SK-N-SH treated with all-trans-retinoic acid at 6 μM for 48 hours (cell line): Measurements from ENCODE around the gene CD3D.

Source experiments
- ATAC-seq: fragments of 200-7000 bp; cut with Tn5 transposase; 3 replicates; pipeline ENCODE4 v1.9.1; 2020; ENCODE audit warnings: mild to moderate bottlenecking, moderate library complexity
- ARNTL ChIP-seq: fragments of 450-650 bp; formaldehyde crosslinking; IDR thresholded peaks from 2 replicates; pipeline ENCODE4 v1.5.0; 2020; ENCODE audit warnings: low read depth, mild to moderate bottlenecking, moderate library complexity, borderline replicate concordance
- BACH2 ChIP-seq: fragments of 250-450 bp; sonication (Bioruptor Pico); IDR thresholded peaks from 2 replicates; pipeline ENCODE4 v1.9.0; 2021; ENCODE audit warnings: mild to moderate bottlenecking, borderline replicate concordance
- CREB5 ChIP-seq: fragments of 250-450 bp; sonication (Bioruptor Pico); IDR thresholded peaks from 2 replicates; pipeline ENCODE4 v1.5.1; 2020; ENCODE audit warnings: low read depth, mild to moderate bottlenecking, moderate library complexity
- CSDC2 ChIP-seq: fragments of 250-450 bp; sonication (Bioruptor Pico); IDR thresholded peaks from 2 replicates; pipeline ENCODE4 v1.5.0; 2020; ENCODE audit warnings: mild to moderate bottlenecking, moderate library complexity
- ESRRG ChIP-seq: fragments of 250-450 bp; sonication (Bioruptor Pico); IDR thresholded peaks from 2 replicates; pipeline ENCODE4 v1.6.1; 2021; ENCODE audit warnings: mild to moderate bottlenecking
- GLIS3 ChIP-seq: fragments of 250-450 bp; sonication (Bioruptor Pico); IDR thresholded peaks from 2 replicates; pipeline ENCODE4 v1.5.0; 2020; ENCODE audit warnings: mild to moderate bottlenecking, moderate library complexity
- ISL1 ChIP-seq: fragments of 250-450 bp; sonication (Bioruptor Pico); IDR thresholded peaks from 2 replicates; pipeline ENCODE4 v2.1.2; 2022; ENCODE audit warnings: mild to moderate bottlenecking, moderate library complexity
- OSR1 ChIP-seq: fragments of 250-450 bp; sonication (Bioruptor Pico); IDR thresholded peaks from 2 replicates; pipeline ENCODE4 v1.8.0; 2022; ENCODE audit warnings: moderate library complexity, mild to moderate bottlenecking, inconsistent platforms
- POU6F1 ChIP-seq: fragments of 250-450 bp; sonication (Bioruptor Pico); IDR thresholded peaks from 2 replicates; pipeline ENCODE4 v1.8.0; 2021; ENCODE audit warnings: low read depth, mild to moderate bottlenecking, moderate library complexity, borderline replicate concordance
- PPARA ChIP-seq: fragments of 250-450 bp; sonication (Bioruptor Pico); IDR thresholded peaks from 2 replicates; pipeline ENCODE4 v1.5.0; 2020; ENCODE audit warnings: mild to moderate bottlenecking, borderline replicate concordance
- RARB ChIP-seq: fragments of 250-450 bp; sonication (Bioruptor Pico); IDR thresholded peaks from 2 replicates; pipeline ENCODE4 v1.8.0; 2021; ENCODE audit warnings: mild to moderate bottlenecking, moderate library complexity
- SNAI2 ChIP-seq: fragments of 250-450 bp; sonication (Bioruptor Pico); IDR thresholded peaks from 2 replicates; pipeline ENCODE4 v1.5.0; 2020; ENCODE audit warnings: mild to moderate bottlenecking, moderate library complexity
- TCF4 ChIP-seq: fragments of 250-450 bp; sonication (Bioruptor Pico); IDR thresholded peaks from 2 replicates; pipeline ENCODE4 v1.8.0; 2021; ENCODE audit warnings: mild to moderate bottlenecking, moderate library complexity, borderline replicate concordance
- TOX ChIP-seq: fragments of 250-450 bp; sonication (Bioruptor Pico); IDR thresholded peaks from 2 replicates; pipeline ENCODE4 v1.8.0; 2021; ENCODE audit warnings: mild to moderate bottlenecking, moderate library complexity, borderline replicate concordance
- TSHZ2 ChIP-seq: fragments of 250-450 bp; sonication (Bioruptor Pico); IDR thresholded peaks from 2 replicates; pipeline ENCODE4 v1.5.0; 2020; ENCODE audit warnings: mild to moderate bottlenecking, moderate library complexity
- ZC3H10 ChIP-seq: fragments of 250-450 bp; sonication (Bioruptor Pico); IDR thresholded peaks from 2 replicates; pipeline ENCODE4 v1.5.1; 2021; ENCODE audit warnings: mild to moderate bottlenecking, moderate library complexity
- ZFP30 ChIP-seq: fragments of 450-650 bp; formaldehyde crosslinking; IDR thresholded peaks from 2 replicates; pipeline ENCODE4 v1.5.0; 2022; ENCODE audit warnings: mild to moderate bottlenecking, moderate library complexity
- ZNF565 ChIP-seq: fragments of 450-650 bp; formaldehyde crosslinking; conservative IDR thresholded peaks from 2 replicates; pipeline ENCODE4 v1.5.0; 2020; ENCODE audit warnings: low read depth, mild to moderate bottlenecking, moderate library complexity
- ZNF70 ChIP-seq: fragments of 450-650 bp; formaldehyde crosslinking; IDR thresholded peaks from 2 replicates; pipeline ENCODE4 v1.5.0; 2020; ENCODE audit warnings: mild to moderate bottlenecking, moderate library complexity
- ZNF8 ChIP-seq: fragments of 450-650 bp; formaldehyde crosslinking; IDR thresholded peaks from 2 replicates; pipeline ENCODE4 v1.5.0; 2020; ENCODE audit warnings: mild to moderate bottlenecking, moderate library complexity
- TF ChIP-seq, protein P1 (sequence below): fragments of 250-450 bp; sonication (Bioruptor Pico); IDR thresholded peaks from 2 replicates; pipeline ENCODE4 v1.5.1; 2021; ENCODE audit warnings: mild to moderate bottlenecking, moderate library complexity

The CD3D gene

GRCh38 chr11:118295199-118295598 lies 47.3 kb downstream of the CD3D start (continued):
- TF ChIP-seq POU6F1 (CRISPR knock-in tag), result no peak
- no peak for TF ChIP-seq BACH2 (CRISPR knock-in tag)
- TF ChIP-seq, all 23 proteins: peak for 0

DNA sequence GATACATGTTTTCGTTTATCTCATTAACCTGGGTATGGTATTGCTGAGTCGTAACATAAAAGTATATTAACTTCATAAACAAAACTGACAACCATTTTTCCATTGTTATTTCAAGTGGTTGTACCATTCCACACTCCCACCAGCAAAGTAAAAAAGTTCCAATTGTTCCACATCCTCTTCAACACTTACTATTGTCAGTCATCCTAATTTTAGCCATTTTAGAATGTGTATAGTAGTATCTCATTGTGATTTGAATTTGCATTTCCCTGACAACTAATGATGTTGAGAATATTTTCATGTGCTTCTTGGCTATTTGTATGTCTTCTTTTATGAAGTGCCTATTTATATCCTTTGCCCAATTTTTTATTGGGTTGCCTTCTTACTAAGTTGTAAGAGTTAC lies 48.5 kb downstream of the CD3D start:
- TF ChIP-seq GLIS3 (CRISPR knock-in tag) (no peak), ARNTL (CRISPR knock-in tag) (no peak), ZNF565 (CRISPR knock-in tag) (no peak), CSDC2 (CRISPR knock-in tag) (no peak), ZNF8 (no peak), PPARA (CRISPR knock-in tag) (no peak), CREB5 (CRISPR knock-in tag) (no peak), ESRRG (no peak), POU6F1 (CRISPR knock-in tag) (no peak), ZFP30 (CRISPR knock-in tag) (no peak), TOX (CRISPR knock-in tag) (no peak), SNAI2 (no peak), TCF4 (no peak), RARB (CRISPR knock-in tag) (no peak), TSHZ2 (no peak), OSR1 (CRISPR knock-in tag) (no peak)
- TF ChIP-seq, protein P1, sequence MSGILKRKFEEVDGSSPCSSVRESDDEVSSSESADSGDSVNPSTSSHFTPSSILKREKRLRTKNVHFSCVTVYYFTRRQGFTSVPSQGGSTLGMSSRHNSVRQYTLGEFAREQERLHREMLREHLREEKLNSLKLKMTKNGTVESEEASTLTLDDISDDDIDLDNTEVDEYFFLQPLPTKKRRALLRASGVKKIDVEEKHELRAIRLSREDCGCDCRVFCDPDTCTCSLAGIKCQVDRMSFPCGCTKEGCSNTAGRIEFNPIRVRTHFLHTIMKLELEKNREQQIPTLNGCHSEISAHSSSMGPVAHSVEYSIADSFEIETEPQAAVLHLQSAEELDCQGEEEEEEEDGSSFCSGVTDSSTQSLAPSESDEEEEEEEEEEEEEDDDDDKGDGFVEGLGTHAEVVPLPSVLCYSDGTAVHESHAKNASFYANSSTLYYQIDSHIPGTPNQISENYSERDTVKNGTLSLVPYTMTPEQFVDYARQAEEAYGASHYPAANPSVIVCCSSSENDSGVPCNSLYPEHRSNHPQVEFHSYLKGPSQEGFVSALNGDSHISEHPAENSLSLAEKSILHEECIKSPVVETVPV, result no peak
- ATAC-seq, result no peak

DNA sequence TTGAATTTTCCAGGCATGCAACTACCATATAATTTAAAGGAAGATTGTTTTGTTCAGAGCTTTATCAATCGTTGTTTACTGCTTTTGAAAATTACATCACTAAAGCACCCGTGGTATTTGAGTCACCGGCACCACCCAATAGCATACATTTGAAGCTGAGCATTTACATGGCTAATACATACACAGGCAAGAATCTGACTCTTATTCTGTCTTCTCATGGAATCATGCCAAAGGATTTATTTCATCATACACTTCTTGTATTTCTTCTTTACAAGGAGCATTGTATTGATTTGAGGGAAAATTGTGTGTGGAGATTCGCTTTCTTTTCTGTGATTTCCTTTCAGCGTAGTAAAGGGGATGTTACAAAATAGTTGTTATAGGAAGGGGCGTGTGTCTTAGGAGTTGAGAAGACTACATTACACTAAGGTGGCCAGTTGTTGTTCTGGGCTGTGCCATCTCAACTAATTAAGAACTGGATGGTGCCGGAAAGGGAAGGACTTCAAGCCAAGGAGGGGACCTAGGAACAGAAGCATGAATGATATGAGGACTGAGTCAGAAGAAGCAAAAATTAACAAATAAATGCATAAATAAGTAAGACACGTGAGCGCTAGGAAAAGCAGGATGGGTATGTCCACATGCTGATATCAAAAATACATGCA lies 50.9 kb downstream of the CD3D start:
- no peak for ATAC-seq
- TF ChIP-seq BACH2 (CRISPR knock-in tag) (no peak), RARB (CRISPR knock-in tag) (no peak), ZNF70 (CRISPR knock-in tag) (no peak), ARNTL (CRISPR knock-in tag) (no peak), GLIS3 (CRISPR knock-in tag) (no peak), PPARA (CRISPR knock-in tag) (no peak), ESRRG (no peak), ZNF565 (CRISPR knock-in tag) (no peak), ZC3H10 (no peak), ZNF8 (no peak), TCF4 (no peak), ISL1 (CRISPR knock-in tag) (no peak), CREB5 (CRISPR knock-in tag) (no peak), CSDC2 (CRISPR knock-in tag) (no peak), TSHZ2 (no peak), POU6F1 (CRISPR knock-in tag) (no peak), OSR1 (CRISPR knock-in tag) (no peak)
